B cell (primary cell): ENCODE measurements around the gene TMEM86B.

Experiments
- CTCF ChIP-seq: fragments of 200-600 bp; IDR thresholded peaks from one replicate; pipeline ENCODE4 v1.8.0; 2022; ENCODE audit warnings: antibody characterized with exemption, mild to moderate bottlenecking
- EZH2 ChIP-seq: IDR thresholded peaks from 2 replicates; pipeline ENCODE4 v1.6.1; 2012; ENCODE audit warnings: borderline replicate concordance, low read depth, mild to moderate bottlenecking, moderate library complexity, low read length; ENCODE audit not compliant: insufficient read depth, poor library complexity, severe bottlenecking

GRCh38 chr19:55256562-55257460, 28.2 kb upstream of the TMEM86B start:
- TF ChIP-seq EZH2 (no peak), CTCF (no peak)
